ENCODE measurements around the gene CDCA5. TPM values are rescaled to one million over a fixed set of nuclear protein-coding genes. Genes with fewer than 3 reads are reported as not detected.

Gene CDCA5
- polyA plus RNA-seq (ENCODE audit: insufficient read depth in 1 of 5, insufficient read length in 5 of 5, low replicate concordance in 1 of 5) = 10 to 100 TPM; 12.9 to 25.1 (median 17.9) TPM
- long read RNA-seq, donor 1, partial matches to known transcripts = 0 of 5 reads
- long read RNA-seq, donor 1, other reads (novel, unspliced or antisense) = 0 of 5 reads
- long read RNA-seq, donor 2, partial matches to known transcripts = 0 of 4 reads
- long read RNA-seq, donor 2, other reads (novel, unspliced or antisense) = 0 of 4 reads
- long read RNA-seq, donor 3, transcript CDCA5-201 (6 exons, 2,587 nt) = major isoform, 5 of 6 reads
- long read RNA-seq, donor 3, partial matches to known transcripts = 0 of 6 reads
- long read RNA-seq, donor 3, other reads (novel, unspliced or antisense) = 0 of 6 reads
- long read RNA-seq, donor 4, partial matches to known transcripts = 123 of 143 reads
- long read RNA-seq, donor 4, other reads (novel, unspliced or antisense) = 16 of 143 reads
- long read RNA-seq, donor 5, transcript CDCA5-201 (6 exons, 2,587 nt) = major isoform, 7 of 9 reads
- long read RNA-seq, donor 5, partial matches to known transcripts = 0 of 9 reads
- long read RNA-seq, donor 5, other reads (novel, unspliced or antisense) = 0 of 9 reads
- long read RNA-seq, donor 6, partial matches to known transcripts = 101 of 144 reads
- long read RNA-seq, donor 6, other reads (novel, unspliced or antisense) = 39 of 144 reads
- long read RNA-seq, donor 7, partial matches to known transcripts = 0 of 3 reads
- long read RNA-seq, donor 7, other reads (novel, unspliced or antisense) = 0 of 3 reads
- long read RNA-seq, donor 8, partial matches to known transcripts = 0 of 6 reads
- long read RNA-seq, donor 8, other reads (novel, unspliced or antisense) = 0 of 6 reads

- peak; percentile 94 to 95 for DNase-seq
Measured at GRCh38 chr11:65083834-65084597, at the start of gene CDCA5, which contains the start of gene ZFPL1. Gene CDCA5, minus strand, starts transcription at chr11:65084040. Its CDS starts 62 bp downstream, at chr11:65083978. Gene ZFPL1, plus strand, starts transcription at chr11:65084222. Its CDS starts 477 bp downstream, at chr11:65084699.

- no peak for DNase-seq
Measured at GRCh38 chr11:65132988-65133700, 49.3 kb upstream of the CDCA5 start.

GRCh38 chr11:65132238-65132987 is 48.6 kb upstream of the CDCA5 start:
- no peak for DNase-seq

- DNase-seq = no peak
Measured at GRCh38 chr11:65131895-65132237, 48.0 kb upstream of the CDCA5 start.

- DNase-seq = no peak
Measured at GRCh38 chr11:65131417-65131776, 47.6 kb upstream of the CDCA5 start.

GRCh38 chr11:65130631-65131416 is 47.0 kb upstream of the CDCA5 start:
- DNase-seq = no peak

- DNase-seq = no peak
Measured at GRCh38 chr11:65129649-65130441, 46.0 kb upstream of the CDCA5 start.

GRCh38 chr11:65128182-65129145 is 44.6 kb upstream of the CDCA5 start:
- DNase-seq = no peak

- no peak for DNase-seq
Measured at GRCh38 chr11:65127473-65128181, 43.8 kb upstream of the CDCA5 start.

GRCh38 chr11:65126624-65127274 is 42.9 kb upstream of the CDCA5 start:
- no peak for DNase-seq

- no peak for DNase-seq
Measured at GRCh38 chr11:65125197-65126056, 41.6 kb upstream of the CDCA5 start.

- DNase-seq = no peak
Measured at GRCh38 chr11:65124480-65125196, 40.8 kb upstream of the CDCA5 start.

GRCh38 chr11:65121865-65122696 is 38.2 kb upstream of the CDCA5 start, which contains the start of the genes FAU and MRPL49:
Gene FAU, minus strand, starts transcription at chr11:65122134. Its CDS starts 321 bp downstream, at chr11:65121813.
Gene MRPL49, plus strand, starts transcription at chr11:65122321. Its CDS starts 26 bp downstream, at chr11:65122347.
- peak; percentile 95 to 96 for DNase-seq
